ENCODE measurements around the gene OR10G7.
"Not testable (repeated sequence)": the region's sequence is repeated elsewhere in the genome, so short reads cannot be mapped to it uniquely, and the experiment has no call there.

The OR10G7 gene

GRCh38 chr11:124043420-124043819 lies 2.3 kb upstream of the OR10G7 start:
- DNase-seq (ENCODE audit: low read depth in 2 of 2): no peak

GRCh38 chr11:124039557-124039956 lies 1.6 kb downstream of the OR10G7 start:
- no peak for DNase-seq (ENCODE audit: low read depth in 2 of 2)

DNA sequence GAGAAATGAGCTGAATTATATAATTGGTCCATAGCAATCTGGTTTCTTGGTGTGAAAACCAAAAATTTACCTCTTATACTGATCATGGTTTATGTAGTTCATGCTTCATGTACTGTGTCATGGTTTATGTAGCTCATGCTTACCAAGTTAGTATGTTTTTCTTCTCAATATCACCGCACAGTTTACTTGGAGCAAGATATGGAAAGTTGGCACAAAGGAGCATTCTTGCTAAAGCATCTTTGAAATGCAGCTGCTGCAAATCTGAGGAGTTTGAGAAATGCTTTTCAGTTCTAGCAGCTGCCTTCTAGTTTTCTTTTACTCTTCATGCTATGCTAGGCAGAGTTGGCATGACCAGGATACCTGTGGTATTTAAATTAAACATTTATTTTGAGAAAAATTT lies 4.5 kb downstream of the OR10G7 start:
- no peak for DNase-seq (ENCODE audit: low read depth in 2 of 2)

DNA sequence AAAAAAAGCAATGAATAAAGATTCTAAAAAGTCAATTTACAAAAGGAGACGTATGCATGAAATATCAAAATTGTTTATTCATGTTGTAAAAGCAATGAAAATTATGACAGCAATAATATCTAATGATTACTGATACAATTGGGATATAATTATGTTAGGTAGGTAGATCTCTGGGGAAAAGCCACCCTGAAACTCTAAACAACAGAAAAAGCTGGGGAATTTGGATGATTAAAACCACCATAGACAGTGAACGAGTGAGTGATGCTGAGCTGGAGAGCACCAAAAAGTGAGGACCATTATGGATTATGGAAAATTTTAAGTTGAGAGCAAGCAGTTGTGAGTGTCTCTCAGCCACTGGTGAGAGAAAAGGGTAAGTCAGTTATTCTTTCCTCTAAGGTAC lies 14.6 kb downstream of the OR10G7 start, which contains the start of gene OR10G8:
Gene OR10G8 (plus strand): TSS at position 301 of the 400 bp plus-strand sequence. CDS start 2,825 bp downstream, outside the sequence.
- no peak for DNase-seq (ENCODE audit: low read depth in 2 of 2)

GRCh38 chr11:124015837-124016236 lies 25.3 kb downstream of the OR10G7 start:
- DNase-seq (ENCODE audit: low read depth in 2 of 2): not testable (repeated sequence)

- DNase-seq (ENCODE audit: low read depth in 2 of 2): no peak
These were observed 28.4 kb downstream of the OR10G7 start, which contains the start of gene OR10G4 for GRCh38 chr11:124012697-124013096. OR10G4 (plus strand) TSS chr11:124012997; CDS start chr11:124015575, 2,578 bp downstream.

DNA sequence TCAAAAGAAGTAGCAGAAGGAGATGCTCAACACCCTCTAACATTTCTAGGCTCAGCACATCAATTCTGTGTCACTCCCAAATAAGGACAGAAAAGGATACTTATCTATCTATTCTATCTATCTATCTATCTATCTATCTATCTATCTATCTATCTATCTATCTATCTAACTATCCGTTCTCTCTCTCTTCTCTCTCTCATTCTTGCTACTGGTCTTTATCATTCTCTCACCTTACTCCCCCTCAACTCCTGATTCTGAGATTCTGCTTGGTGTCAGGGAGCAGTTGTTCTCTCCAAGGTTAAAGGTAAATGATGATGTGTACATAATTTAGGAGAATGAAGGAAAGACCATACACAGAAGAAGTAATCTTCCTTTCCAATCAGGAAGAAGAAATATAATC lies 46.0 kb downstream of the OR10G7 start, which contains the start of gene OR10G6:
Gene OR10G6 (minus strand): TSS at position 43 of the 400 bp plus-strand sequence. CDS start 0 bp downstream, at position 43.
- no peak for DNase-seq (ENCODE audit: low read depth in 2 of 2)
